Liver (tissue), 9 donors: ENCODE results near the gene RMRP. TPM values are rescaled to one million over a fixed set of nuclear protein-coding genes. Genes with fewer than 3 reads are reported as not detected.
A peak's percentile ranks its signal among the peaks of the same experiment; 100 is the strongest.

ENCODE experiments used
- DNase-seq: peaks from one replicate; pipeline ENCODE4 v3.0.0-alpha.2; 2017; ENCODE audit warnings: low spot score
- H3K27ac ChIP-seq, 2 donors: one replicate each; pipeline ENCODE4 v1.7.0; 2013; ENCODE audit warnings: inconsistent platforms in 2 of 2, low read length in 2 of 2, control low read depth in 1 of 2, low read depth in 1 of 2, mild to moderate bottlenecking in 1 of 2
- H3K27me3 ChIP-seq, 4 donors: one replicate each; pipeline versions ENCODE4 v1.6.1 to v1.7.0; 2013; ENCODE audit warnings: low read length in 3 of 4, inconsistent platforms in 1 of 4, mild to moderate bottlenecking in 1 of 4, moderate library complexity in 1 of 4; ENCODE audit not compliant: control insufficient read depth in 4 of 4, insufficient read depth in 4 of 4
- H3K36me3 ChIP-seq, 4 donors: one replicate each; pipeline versions ENCODE4 v1.6.1 to v1.7.0; 2013; ENCODE audit warnings: low read length in 3 of 4, mild to moderate bottlenecking in 3 of 4, low read depth in 1 of 4, moderate library complexity in 1 of 4; ENCODE audit not compliant: control insufficient read depth in 4 of 4, insufficient read depth in 3 of 4
- H3K4me1 ChIP-seq, 4 donors: one replicate each; pipeline versions ENCODE4 v1.6.1 to v1.7.0; 2013; ENCODE audit warnings: low read length in 3 of 4, mild to moderate bottlenecking in 3 of 4, moderate library complexity in 1 of 4; ENCODE audit not compliant: control insufficient read depth in 4 of 4, insufficient read depth in 4 of 4
- H3K4me3 ChIP-seq, 3 donors: one replicate each; pipeline versions ENCODE4 v1.6.1 to v1.7.0; 2013; ENCODE audit warnings: low read length in 3 of 3, control low read depth in 1 of 3, low read depth in 1 of 3, mild to moderate bottlenecking in 1 of 3
- H3K9ac ChIP-seq, 2 donors: one replicate each; pipeline ENCODE4 v1.7.0; 2013; ENCODE audit warnings: low read length in 2 of 2, mild to moderate bottlenecking in 2 of 2, moderate library complexity in 2 of 2, control low read depth in 1 of 2, low read depth in 1 of 2
- H3K9me3 ChIP-seq, 4 donors: one replicate each; pipeline versions ENCODE4 v1.6.1 to v1.7.0; 2013; ENCODE audit warnings: low read length in 3 of 4; ENCODE audit not compliant: control insufficient read depth in 4 of 4
- CTCF ChIP-seq: fragments of 150-350 bp; IDR thresholded peaks from 2 replicates; pipeline ENCODE4 v1.5.1; 2017; ENCODE audit warnings: improper control_type of control experiment, low read depth, low read length; ENCODE audit not compliant: missing input control
- FOXA1 ChIP-seq: IDR thresholded peaks from 2 replicates; pipeline ENCODE4 v1.6.1; 2016; ENCODE audit warnings: antibody characterized with exemption
- FOXA2 ChIP-seq: IDR thresholded peaks from 2 replicates; pipeline ENCODE4 v1.6.1; 2016; ENCODE audit warnings: antibody characterized with exemption
- GABPA ChIP-seq, 2 donors: IDR thresholded peaks in 1 of 2; conservative IDR thresholded peaks in 1 of 2; 2 replicates each; pipeline ENCODE4 v1.6.1; 2016; ENCODE audit warnings: antibody characterized with exemption in 2 of 2, mild to moderate bottlenecking in 1 of 2, moderate library complexity in 1 of 2
- HNF4A ChIP-seq, 2 donors: conservative IDR thresholded peaks; 2 replicates each; pipeline ENCODE4 v1.6.1; 2016; ENCODE audit warnings: antibody characterized with exemption in 2 of 2, mild to moderate bottlenecking in 2 of 2
- JUND ChIP-seq, 2 donors: IDR thresholded peaks; 2 replicates each; pipeline ENCODE4 v1.6.1; 2016; ENCODE audit warnings: antibody characterized with exemption in 2 of 2
- MAX ChIP-seq: IDR thresholded peaks from 2 replicates; pipeline ENCODE4 v1.6.1; 2016; ENCODE audit warnings: antibody characterized with exemption
- NR2F2 ChIP-seq: IDR thresholded peaks from 2 replicates; pipeline ENCODE4 v1.6.1; 2016; ENCODE audit warnings: antibody characterized with exemption
- RXRA ChIP-seq, 2 donors: IDR thresholded peaks; 2 replicates each; pipeline ENCODE4 v1.6.1; 2017 to 2018; ENCODE audit warnings: antibody characterized with exemption in 2 of 2, mild to moderate bottlenecking in 1 of 2
- SP1 ChIP-seq: IDR thresholded peaks from 2 replicates; pipeline ENCODE4 v1.6.1; 2018; ENCODE audit warnings: antibody characterized with exemption, mild to moderate bottlenecking
- TAF1 ChIP-seq: conservative IDR thresholded peaks from 2 replicates; pipeline ENCODE4 v1.6.1; 2016; ENCODE audit warnings: antibody characterized with exemption, mild to moderate bottlenecking
- YY1 ChIP-seq: IDR thresholded peaks from 2 replicates; pipeline ENCODE4 v1.6.1; 2016; ENCODE audit warnings: antibody characterized with exemption, mild to moderate bottlenecking
- WGBS: extraction: QIAGEN DNeasy Blood & Tissue Kit; methylation state at CpG from one replicate; pipeline ENCODE4 v1.1.7; 2013; 5-methylcytosine and 5-hydroxymethylcytosine counted together
- polyA plus RNA-seq, 2 donors: library from polyadenylated mRNA; stranded (reverse) in 1 of 2; unstranded in 1 of 2; fragments of 200-250 nt in 1 of 2; fragments of >200 nt in 1 of 2; fragmentation: Nextera tagmentation in 1 of 2; extraction: Ambion mirVana in 1 of 2; gene quantifications; one replicate each; pipeline versions ENCODE4 v1.2.1 to v1.2.3, GENCODE V29; 2013 to 2015
- total RNA-seq, 2 donors: library from RNA; depleted of rRNA; stranded (reverse); fragments of >200 nt; gene quantifications; one replicate each; pipeline ENCODE4 v1.2.3, GENCODE V29; 2014
- TF ChIP-seq, protein P1 (sequence below): IDR thresholded peaks from 2 replicates; pipeline ENCODE4 v1.6.1; 2016; ENCODE audit warnings: antibody characterized with exemption, mild to moderate bottlenecking
- TF ChIP-seq, protein P2 (sequence below): IDR thresholded peaks from 2 replicates; pipeline ENCODE4 v1.6.1; 2016; ENCODE audit warnings: antibody characterized with exemption
- donor health status: healthy.
- donor health status: healthy.
- donor health status: healthy.
- donor health status: healthy.
- donor health status: healthy.

The RMRP gene
- total and polyA plus RNA-seq, 4 donors = 5.3 to 67,037 (median 2,677) TPM

DNA sequence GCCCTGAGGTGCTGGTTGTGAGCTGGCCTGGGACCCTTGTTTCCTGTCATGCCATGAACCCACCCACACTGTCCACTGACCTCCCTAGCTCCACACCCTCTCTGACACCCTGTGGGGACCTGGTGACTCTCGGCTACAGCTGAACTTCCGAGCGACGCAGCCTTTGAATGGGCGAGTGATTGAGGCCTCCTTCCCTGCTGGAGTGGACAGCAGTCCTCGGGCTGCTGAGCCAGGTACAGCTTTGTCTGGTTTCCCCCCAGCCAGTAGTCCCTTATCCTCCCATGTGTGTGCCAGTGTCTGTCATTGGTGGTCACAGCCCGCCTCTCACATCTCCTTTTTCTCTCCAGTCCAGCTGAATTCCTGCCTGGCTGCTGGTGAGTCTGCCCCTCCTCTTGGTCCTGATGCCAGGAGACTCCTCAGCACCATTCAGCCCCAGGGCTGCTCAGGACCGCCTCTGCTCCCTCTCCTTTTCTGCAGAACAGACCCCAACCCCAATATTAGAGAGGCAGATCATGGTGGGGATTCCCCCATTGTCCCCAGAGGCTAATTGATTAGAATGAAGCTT lies 22.0 kb upstream of the RMRP start:
- Histone ChIP-seq H3K9me3 (no peaks in the 10 kb centered on the region), H3K27me3 (no peaks in the 10 kb centered on the region), H3K9ac (no peak overlapping the region), H3K4me1 (peaks cover 0 to 8% (median 7%) of the 10 kb centered on the region in 4 donors), H3K27ac (no peak overlapping the region), H3K4me3 (no peak overlapping the region), H3K36me3 (no peaks in the 10 kb centered on the region)
- no peak for TF ChIP-seq SP1
- no peak for TF ChIP-seq FOXA2
- TF ChIP-seq MAX = no peak
- TF ChIP-seq, protein P1, sequence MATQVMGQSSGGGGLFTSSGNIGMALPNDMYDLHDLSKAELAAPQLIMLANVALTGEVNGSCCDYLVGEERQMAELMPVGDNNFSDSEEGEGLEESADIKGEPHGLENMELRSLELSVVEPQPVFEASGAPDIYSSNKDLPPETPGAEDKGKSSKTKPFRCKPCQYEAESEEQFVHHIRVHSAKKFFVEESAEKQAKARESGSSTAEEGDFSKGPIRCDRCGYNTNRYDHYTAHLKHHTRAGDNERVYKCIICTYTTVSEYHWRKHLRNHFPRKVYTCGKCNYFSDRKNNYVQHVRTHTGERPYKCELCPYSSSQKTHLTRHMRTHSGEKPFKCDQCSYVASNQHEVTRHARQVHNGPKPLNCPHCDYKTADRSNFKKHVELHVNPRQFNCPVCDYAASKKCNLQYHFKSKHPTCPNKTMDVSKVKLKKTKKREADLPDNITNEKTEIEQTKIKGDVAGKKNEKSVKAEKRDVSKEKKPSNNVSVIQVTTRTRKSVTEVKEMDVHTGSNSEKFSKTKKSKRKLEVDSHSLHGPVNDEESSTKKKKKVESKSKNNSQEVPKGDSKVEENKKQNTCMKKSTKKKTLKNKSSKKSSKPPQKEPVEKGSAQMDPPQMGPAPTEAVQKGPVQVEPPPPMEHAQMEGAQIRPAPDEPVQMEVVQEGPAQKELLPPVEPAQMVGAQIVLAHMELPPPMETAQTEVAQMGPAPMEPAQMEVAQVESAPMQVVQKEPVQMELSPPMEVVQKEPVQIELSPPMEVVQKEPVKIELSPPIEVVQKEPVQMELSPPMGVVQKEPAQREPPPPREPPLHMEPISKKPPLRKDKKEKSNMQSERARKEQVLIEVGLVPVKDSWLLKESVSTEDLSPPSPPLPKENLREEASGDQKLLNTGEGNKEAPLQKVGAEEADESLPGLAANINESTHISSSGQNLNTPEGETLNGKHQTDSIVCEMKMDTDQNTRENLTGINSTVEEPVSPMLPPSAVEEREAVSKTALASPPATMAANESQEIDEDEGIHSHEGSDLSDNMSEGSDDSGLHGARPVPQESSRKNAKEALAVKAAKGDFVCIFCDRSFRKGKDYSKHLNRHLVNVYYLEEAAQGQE = no peak
- TF ChIP-seq HNF4A (conservative IDR thresholded peaks at IDR 0.05) = no peak
- TF ChIP-seq RXRA (IDR thresholded peaks at IDR 0.05) = no peak
- DNase-seq = no peak
- WGBS = 96% methylated on average over 8 of the region's 8 CpGs

DNA sequence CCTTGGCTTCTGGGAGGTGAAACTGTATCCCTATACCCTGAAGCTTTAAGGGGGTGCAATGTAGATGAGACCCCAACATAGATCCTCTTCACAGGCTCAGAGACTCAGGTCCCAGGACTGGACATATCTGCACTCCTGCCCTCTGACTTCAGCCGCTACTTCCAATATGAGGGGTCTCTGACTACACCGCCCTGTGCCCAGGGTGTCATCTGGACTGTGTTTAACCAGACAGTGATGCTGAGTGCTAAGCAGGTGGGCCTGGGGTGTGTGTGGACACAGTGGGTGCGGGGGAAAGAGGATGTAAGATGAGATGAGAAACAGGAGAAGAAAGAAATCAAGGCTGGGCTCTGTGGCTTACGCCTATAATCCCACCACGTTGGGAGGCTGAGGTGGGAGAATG lies 21.3 kb upstream of the RMRP start:
- peaks cover 0 to 8% (median 7%) of the 10 kb centered on the region in 4 donors for H3K4me1 ChIP-seq
- H3K9me3 ChIP-seq = no peaks in the 10 kb centered on the region
- H3K36me3 ChIP-seq = no peaks in the 10 kb centered on the region
- no peaks in the 10 kb centered on the region for H3K27me3 ChIP-seq
- no peak for TF ChIP-seq NR2F2
- TF ChIP-seq TAF1 = no peak
- TF ChIP-seq HNF4A (conservative IDR thresholded peaks at IDR 0.05) = no peak
- TF ChIP-seq JUND (IDR thresholded peaks at IDR 0.05) = no peak
- TF ChIP-seq, protein P1 = no peak
- H3K9ac ChIP-seq = no peak overlapping the region
- 92% methylated on average over 5 of the region's 5 CpGs for WGBS
- H3K4me3 ChIP-seq = no peak overlapping the region
- DNase-seq = no peak
- H3K27ac ChIP-seq = no peak overlapping the region

DNA sequence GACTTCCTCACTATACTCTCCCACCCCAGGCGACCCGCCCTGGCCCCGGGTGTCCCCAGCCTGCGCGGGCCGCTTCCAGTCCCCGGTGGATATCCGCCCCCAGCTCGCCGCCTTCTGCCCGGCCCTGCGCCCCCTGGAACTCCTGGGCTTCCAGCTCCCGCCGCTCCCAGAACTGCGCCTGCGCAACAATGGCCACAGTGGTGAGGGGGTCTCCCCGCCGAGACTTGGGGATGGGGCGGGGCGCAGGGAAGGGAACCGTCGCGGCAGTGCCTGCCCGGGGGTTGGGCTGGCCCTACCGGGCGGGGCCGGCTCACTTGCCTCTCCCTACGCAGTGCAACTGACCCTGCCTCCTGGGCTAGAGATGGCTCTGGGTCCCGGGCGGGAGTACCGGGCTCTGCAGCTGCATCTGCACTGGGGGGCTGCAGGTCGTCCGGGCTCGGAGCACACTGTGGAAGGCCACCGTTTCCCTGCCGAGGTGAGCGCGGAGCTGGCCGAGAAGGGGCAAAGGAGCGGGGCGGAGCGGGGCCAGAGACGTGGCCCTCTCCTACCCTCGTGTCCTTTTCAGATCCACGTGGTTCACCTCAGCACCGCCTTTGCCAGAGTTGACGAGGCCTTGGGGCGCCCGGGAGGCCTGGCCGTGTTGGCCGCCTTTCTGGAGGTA lies 18.0 kb upstream of the RMRP start:
- DNase-seq = peak; percentile 50
- Histone ChIP-seq H3K36me3 (no peaks in the 10 kb centered on the region), H3K9ac (no peak overlapping the region), H3K9me3 (no peaks in the 10 kb centered on the region), H3K4me1 (peaks cover 0 to 8% (median 7%) of the 10 kb centered on the region in 4 donors), H3K27ac (no peak overlapping the region), H3K4me3 (peak overlapping the region in 2 of 3 donors; percentile 35 to 50), H3K27me3 (no peaks in the 10 kb centered on the region)
- 11% methylated on average over 51 of the region's 51 CpGs for WGBS
- TF ChIP-seq FOXA2 (no peak), FOXA1 (no peak), CTCF (no peak), MAX (no peak), JUND (IDR thresholded peaks at IDR 0.05) (no peak), YY1 (no peak), RXRA (IDR thresholded peaks at IDR 0.05) (no peak), SP1 (no peak), HNF4A (conservative IDR thresholded peaks at IDR 0.05) (no peak), GABPA (IDR thresholded peaks at IDR 0.05 in 1 of 2, conservative IDR thresholded peaks at IDR 0.05 in 1 of 2) (no peak)
- TF ChIP-seq, protein P2, sequence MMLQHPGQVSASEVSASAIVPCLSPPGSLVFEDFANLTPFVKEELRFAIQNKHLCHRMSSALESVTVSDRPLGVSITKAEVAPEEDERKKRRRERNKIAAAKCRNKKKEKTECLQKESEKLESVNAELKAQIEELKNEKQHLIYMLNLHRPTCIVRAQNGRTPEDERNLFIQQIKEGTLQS = no peak
